Dedifferentiated amniotic fluid mesenchymal stem cell (primary cell): Measurements from ENCODE around the gene ZNF710.
"Not testable (repeated sequence)": the region's sequence is repeated elsewhere in the genome, so short reads cannot be mapped to it uniquely, and the experiment has no call there.

Experiments used
- DNase-seq: peaks from one replicate; pipeline ENCODE4 v3.0.0-alpha.2; 2016; ENCODE audit errors: extremely low spot score

The ZNF710 gene

GRCh38 chr15:90059208-90059985 lies 58.3 kb downstream of the ZNF710 start:
- DNase-seq: no peak

- DNase-seq: no peak
Observed at GRCh38 chr15:90060797-90061196, 59.7 kb downstream of the ZNF710 start.

GRCh38 chr15:90062023-90062442 lies 60.9 kb downstream of the ZNF710 start:
- DNase-seq: no peak

DNA sequence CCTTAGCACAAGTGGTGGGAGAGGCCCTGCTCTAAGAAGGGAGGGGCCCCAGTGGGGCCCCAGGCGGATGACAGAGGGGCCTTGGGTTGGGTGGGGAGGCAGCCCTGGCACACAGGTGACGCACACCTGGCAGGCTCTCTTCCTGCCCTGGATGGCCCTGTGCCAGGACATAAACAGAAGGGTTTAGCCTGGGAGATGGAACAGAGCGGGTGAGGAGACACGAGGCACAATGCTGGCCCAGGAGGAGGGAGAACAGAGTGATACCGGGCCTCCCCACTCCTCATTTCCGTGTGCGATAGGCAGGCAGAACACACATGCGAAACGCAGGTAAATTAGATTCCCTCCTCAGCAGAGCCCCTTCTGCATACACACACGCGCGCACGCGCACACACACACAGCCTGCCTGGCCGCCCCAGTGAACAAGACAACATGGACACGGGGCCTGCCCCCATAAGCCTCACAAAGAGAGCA lies 61.4 kb downstream of the ZNF710 start:
- no peak for DNase-seq

- DNase-seq: no peak
Observed at GRCh38 chr15:90062973-90063769, 62.0 kb downstream of the ZNF710 start.

DNA sequence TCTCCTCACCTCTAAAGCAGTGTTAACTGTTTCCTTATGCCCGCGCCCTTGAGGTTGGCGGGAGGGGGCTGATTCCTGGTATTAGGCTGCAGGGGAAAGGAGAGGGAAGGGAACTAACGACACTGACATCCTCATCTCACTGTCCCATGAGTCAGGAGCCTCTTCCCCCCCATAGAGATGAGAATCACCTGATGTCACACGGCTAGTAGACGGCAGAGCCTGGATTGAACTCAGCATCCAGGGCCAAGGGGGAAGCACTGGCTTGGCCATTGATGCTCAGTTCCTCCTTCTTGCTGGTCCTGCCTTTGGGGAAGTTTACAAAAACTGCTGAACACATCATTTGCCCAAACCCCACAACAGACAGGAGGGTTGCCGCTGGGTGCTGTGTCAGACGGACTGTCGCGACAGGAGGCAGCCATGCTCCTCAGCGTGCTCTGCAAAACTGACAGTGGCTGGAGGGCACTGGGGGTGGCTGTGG lies 62.7 kb downstream of the ZNF710 start:
- no peak for DNase-seq

GRCh38 chr15:90064911-90065681 lies 64.0 kb downstream of the ZNF710 start:
- no peak for DNase-seq

GRCh38 chr15:90065682-90066049 lies 64.5 kb downstream of the ZNF710 start:
- no peak for DNase-seq

DNA sequence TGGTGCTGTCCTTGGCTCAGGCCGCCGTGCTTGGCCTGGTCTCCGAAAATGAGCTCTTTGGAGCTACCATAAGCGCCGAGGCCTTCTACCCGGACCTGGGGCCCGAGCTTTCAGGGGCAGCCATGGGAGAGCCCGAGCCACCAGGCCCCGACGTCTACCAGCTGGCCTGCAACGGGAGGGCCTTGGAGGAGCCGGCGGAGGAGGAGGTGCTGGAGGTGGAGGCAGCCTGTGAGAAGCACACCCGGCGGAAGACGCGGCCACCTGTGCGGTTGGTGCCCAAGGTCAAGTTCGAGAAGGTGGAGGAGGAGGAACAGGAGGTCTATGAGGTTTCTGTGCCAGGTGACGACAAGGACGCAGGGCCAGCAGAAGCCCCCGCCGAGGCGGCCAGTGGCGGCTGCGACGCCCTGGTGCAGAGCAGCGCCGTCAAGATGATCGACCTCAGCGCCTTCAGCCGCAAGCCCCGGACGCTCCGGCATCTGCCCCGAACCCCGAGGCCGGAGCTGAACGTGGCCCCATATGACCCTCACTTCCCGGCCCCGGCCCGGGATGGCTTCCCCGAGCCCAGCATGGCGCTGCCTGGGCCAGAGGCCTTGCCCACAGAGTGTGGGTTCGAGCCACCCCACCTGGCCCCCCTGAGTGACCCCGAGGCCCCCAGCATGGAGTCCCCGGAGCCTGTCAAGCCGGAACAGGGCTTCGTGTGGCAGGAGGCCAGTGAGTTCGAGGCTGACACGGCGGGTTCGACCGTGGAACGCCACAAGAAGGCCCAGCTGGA lies 66.2 kb downstream of the ZNF710 start:
- DNase-seq: no peak

DNA sequence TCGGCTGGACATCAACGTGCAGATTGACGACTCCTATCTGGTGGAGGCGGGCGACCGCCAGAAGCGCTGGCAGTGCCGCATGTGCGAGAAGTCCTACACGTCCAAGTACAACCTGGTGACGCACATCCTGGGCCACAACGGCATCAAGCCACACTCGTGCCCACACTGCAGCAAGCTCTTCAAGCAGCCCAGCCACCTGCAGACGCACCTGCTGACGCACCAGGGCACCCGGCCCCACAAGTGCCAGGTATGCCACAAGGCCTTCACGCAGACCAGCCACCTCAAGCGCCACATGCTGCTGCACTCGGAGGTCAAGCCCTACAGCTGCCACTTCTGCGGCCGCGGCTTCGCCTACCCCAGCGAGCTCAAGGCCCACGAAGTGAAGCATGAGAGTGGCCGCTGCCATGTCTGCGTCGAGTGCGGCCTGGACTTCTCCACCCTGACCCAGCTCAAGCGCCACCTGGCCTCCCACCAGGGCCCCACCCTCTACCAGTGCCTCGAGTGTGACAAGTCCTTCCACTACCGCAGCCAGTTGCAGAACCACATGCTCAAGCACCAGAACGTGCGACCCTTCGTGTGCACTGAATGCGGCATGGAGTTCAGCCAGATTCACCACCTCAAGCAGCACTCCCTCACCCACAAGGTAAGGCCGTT lies 67.0 kb downstream of the ZNF710 start:
- DNase-seq: no peak

DNA sequence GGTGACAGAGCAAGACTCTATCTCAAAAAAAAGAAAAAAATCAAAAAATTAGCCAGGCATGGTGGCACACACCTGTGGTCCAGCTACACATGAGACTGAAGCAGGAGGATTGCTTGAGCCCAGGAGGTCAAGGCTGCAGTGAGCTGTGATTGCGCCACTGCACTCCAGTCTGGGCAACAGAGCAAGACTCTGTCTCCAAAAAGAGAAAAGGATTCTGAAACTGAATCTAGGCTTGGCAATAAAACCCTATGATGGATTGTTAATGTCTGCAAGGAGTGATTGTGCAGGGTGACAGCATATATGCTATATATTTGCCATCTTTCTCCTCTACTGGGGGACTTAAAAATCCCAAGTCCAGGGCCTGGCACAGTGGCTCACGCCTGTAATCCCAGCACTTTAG lies 69.5 kb downstream of the ZNF710 start:
- not testable (repeated sequence) for DNase-seq

DNA sequence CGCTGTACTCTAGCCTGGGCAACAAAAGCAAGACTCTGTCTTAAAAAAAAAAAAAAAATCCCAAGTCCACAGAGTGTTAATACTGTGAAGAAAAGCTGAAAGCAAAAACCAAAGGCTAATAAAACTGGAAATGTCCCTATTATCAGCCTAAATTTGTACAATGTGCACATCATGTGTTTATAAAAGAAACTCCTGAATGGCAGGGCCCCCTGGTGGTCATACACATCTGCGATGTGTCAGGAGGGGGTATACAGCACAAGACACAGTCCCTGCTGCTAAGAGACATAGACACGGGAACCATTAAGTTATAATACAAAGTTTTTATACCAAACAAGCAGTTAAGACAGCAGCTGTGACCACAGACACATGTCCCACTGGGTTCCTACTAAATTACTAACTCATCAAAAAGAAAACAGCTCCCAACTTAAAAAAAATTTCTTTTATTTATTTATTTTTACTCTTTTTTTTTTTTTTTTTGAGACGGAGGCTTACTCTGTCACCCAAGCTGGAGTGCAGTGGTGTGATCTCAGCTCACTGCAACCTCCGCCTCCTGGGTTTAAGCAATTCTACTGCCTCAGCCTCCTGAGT lies 70.2 kb downstream of the ZNF710 start:
- peak; percentile 79 for DNase-seq

GRCh38 chr15:90072978-90073640 lies 72.0 kb downstream of the ZNF710 start:
- DNase-seq: no peak

DNA sequence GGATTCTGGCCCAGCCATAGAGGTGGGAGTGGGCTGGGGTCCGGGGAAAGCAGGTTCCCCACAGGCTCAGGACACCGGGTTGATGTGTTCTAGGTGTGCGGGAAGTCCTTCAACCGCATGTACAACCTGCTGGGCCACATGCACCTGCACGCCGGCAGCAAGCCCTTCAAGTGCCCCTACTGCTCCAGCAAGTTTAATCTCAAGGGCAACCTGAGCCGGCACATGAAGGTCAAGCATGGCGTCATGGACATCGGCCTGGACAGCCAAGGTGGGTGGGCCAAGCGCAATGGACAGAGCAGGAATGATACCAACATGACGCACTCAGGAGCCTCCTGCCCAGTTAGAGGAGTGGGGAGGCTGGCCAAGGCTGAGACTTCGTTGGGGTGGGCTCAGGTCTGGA lies 72.9 kb downstream of the ZNF710 start:
- no peak for DNase-seq

DNA sequence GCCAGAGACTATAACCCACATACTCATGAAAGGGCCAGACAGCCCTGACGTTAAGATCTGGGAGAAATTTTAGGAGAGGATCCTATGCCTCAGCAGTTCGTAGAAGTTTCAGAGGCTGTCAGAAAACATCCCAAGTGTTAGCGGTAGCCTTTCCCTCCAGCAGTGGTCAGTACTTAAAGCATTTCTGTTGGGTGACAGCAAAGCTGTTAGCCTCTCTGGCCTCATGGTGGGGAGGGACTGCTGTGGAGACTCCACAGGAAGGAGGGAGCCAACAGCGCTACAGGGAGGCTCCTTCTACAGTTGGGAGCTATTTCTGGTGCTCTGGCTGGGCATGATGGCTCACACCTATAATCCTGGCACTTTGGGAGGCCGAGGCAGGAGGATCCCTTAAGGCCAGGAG lies 73.8 kb downstream of the ZNF710 start:
- no peak for DNase-seq

- DNase-seq: no peak
Observed at GRCh38 chr15:90075420-90076289, 74.5 kb downstream of the ZNF710 start.

DNA sequence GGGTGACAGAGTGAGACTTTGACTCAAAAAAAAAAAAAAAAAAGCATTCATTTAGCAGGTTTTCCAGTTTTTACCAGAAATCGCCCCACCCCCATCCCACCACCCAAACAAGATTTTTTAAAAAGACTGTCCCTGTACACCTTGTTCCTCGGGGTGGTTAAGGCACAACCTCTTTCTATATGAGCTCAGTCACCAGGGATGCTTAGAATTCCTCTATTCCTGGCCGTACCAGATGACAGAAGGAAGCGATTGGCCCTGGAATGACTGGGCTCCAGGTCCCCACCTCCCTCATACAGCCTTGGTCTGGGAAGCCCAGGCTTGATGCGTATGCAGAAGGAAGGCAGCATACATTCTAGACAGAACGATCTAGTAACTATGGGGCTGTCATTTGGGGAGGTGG lies 75.6 kb downstream of the ZNF710 start:
- no peak for DNase-seq

DNA sequence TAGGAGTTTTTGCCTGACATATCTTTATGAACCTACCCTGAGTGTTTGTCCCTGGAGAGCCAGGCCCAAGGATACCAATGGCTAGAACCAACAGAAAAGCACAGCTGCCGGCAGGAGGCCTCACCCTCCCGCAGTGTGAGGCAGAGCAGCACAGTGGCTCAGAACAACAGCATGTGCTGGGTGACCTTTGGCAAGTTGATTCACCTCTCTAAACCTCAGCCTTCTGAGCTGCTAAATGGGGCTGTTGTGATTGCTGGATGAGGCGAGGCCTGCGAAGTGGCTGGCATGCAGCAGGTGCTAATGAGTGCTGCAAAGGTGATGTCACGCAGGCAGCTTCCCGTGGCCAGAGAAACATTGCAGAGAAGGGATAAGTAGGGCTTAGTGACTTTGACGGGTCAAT lies 77.8 kb downstream of the ZNF710 start:
- DNase-seq: no peak
